HEK293 (cell line): ENCODE results near the gene SFT2D3.

Experiments used
- CTCF ChIA-PET: fragments of 350-600 bp; formaldehyde crosslinking; extraction: SDS; loops from one replicate; lab custom pipeline; 2021; ENCODE audit warnings: antibody characterized with exemption; lab: Yijun Ruan, JAX
- POLR2A ChIA-PET: fragments of 300-600 bp; formaldehyde crosslinking; extraction: SDS; loops from one replicate; lab custom pipeline; 2020; ENCODE audit warnings: antibody characterized with exemption, inconsistent platforms; lab: Yijun Ruan, JAX
- H3K27ac ChIP-seq: fragments of 200-500 bp; sonication (Bioruptor generic); 2 replicates; pipeline ENCODE4 v1.5.1; 2014; ENCODE audit warnings: low read depth, low read length, control low read depth, inconsistent platforms; ENCODE audit errors: extremely low read depth
- H3K36me3 ChIP-seq, 2 experiments: fragments of 200-500 bp in 1 of 2; sonication (Bioruptor generic) in 1 of 2; 1 replicate in 1 of 2; 2 replicates in 1 of 2; pipeline ENCODE4 v1.5.1; 2014 to 2017; ENCODE audit warnings: inconsistent platforms in 2 of 2, low read length in 2 of 2; ENCODE audit not compliant: control insufficient read depth in 2 of 2, insufficient read depth in 1 of 2
- H3K4me1 ChIP-seq: fragments of 200-500 bp; sonication (Bioruptor generic); 2 replicates; pipeline ENCODE4 v1.5.1; 2014; ENCODE audit warnings: mild to moderate bottlenecking, low read length, inconsistent platforms; ENCODE audit not compliant: control insufficient read depth, insufficient read depth
- H3K4me3 ChIP-seq: 2 replicates; pipeline ENCODE4 v1.5.1; 2011; ENCODE audit warnings: low read depth, mild to moderate bottlenecking, control low read depth, low read length, moderate library complexity
- H3K9me3 ChIP-seq: fragments of 200-500 bp; sonication (Bioruptor generic); 2 replicates; pipeline ENCODE4 v1.5.1; 2014; ENCODE audit warnings: low read depth, low read length, inconsistent platforms; ENCODE audit not compliant: control insufficient read depth, insufficient read depth
- GFI1B ChIP-seq: fragments of 450-650 bp; formaldehyde crosslinking; IDR thresholded peaks from 2 replicates; pipeline ENCODE4 v1.5.1; 2016; ENCODE audit warnings: missing biosample characterization, missing genetic modification characterization
- IKZF3 ChIP-seq: fragments of 450-650 bp; IDR thresholded peaks from 2 replicates; pipeline ENCODE4 v1.5.0; 2018; ENCODE audit warnings: missing biosample characterization, mild to moderate bottlenecking, missing genetic modification characterization, moderate library complexity
- KLF1 ChIP-seq: fragments of 450-650 bp; formaldehyde crosslinking; IDR thresholded peaks from 2 replicates; pipeline ENCODE4 v1.5.1; 2016; ENCODE audit warnings: missing biosample characterization, missing genetic modification characterization
- REPIN1 ChIP-seq: fragments of 450-650 bp; formaldehyde crosslinking; IDR thresholded peaks from 2 replicates; pipeline ENCODE4 v1.5.1; 2017; ENCODE audit warnings: missing biosample characterization, missing genetic modification characterization, low read depth
- SP2 ChIP-seq: fragments of 450-650 bp; formaldehyde crosslinking; IDR thresholded peaks from 2 replicates; pipeline ENCODE4 v1.5.1; 2016; ENCODE audit warnings: missing biosample characterization, missing genetic modification characterization
- YY2 ChIP-seq: fragments of 450-650 bp; formaldehyde crosslinking; IDR thresholded peaks from 2 replicates; pipeline ENCODE4 v1.5.1; 2016; ENCODE audit warnings: missing biosample characterization, missing genetic modification characterization
- ZNF10 ChIP-seq: fragments of 450-650 bp; formaldehyde crosslinking; IDR thresholded peaks from 2 replicates; pipeline ENCODE4 v1.5.1; 2017; ENCODE audit warnings: missing biosample characterization, missing genetic modification characterization
- ZNF169 ChIP-seq: fragments of 450-650 bp; formaldehyde crosslinking; IDR thresholded peaks from 2 replicates; pipeline ENCODE4 v1.5.1; 2016; ENCODE audit warnings: missing biosample characterization, missing genetic modification characterization
- ZNF518A ChIP-seq: fragments of 450-650 bp; formaldehyde crosslinking; conservative IDR thresholded peaks from 2 replicates; pipeline ENCODE4 v1.5.1; 2016; ENCODE audit warnings: low read depth, missing biosample characterization, missing genetic modification characterization
- ZNF529 ChIP-seq: fragments of 450-650 bp; formaldehyde crosslinking; IDR thresholded peaks from 2 replicates; pipeline ENCODE4 v1.5.1; 2017; ENCODE audit warnings: missing genetic modification characterization, missing biosample characterization; ENCODE audit not compliant: insufficient replicate concordance
- ZNF610 ChIP-seq: fragments of 450-650 bp; formaldehyde crosslinking; IDR thresholded peaks from 2 replicates; pipeline ENCODE4 v1.5.1; 2016; ENCODE audit warnings: missing biosample characterization, missing genetic modification characterization, borderline replicate concordance
- ZNF701 ChIP-seq: fragments of 450-650 bp; formaldehyde crosslinking; IDR thresholded peaks from 2 replicates; pipeline ENCODE4 v1.5.1; 2016; ENCODE audit warnings: missing biosample characterization, missing genetic modification characterization
- ZNF837 ChIP-seq: fragments of 450-650 bp; formaldehyde crosslinking; IDR thresholded peaks from 2 replicates; pipeline ENCODE4 v1.5.1; 2016; ENCODE audit warnings: missing biosample characterization, missing genetic modification characterization
- TF ChIP-seq, protein P1 (sequence below): fragments of 450-650 bp; formaldehyde crosslinking; IDR thresholded peaks from 2 replicates; pipeline ENCODE4 v1.5.1; 2017; ENCODE audit warnings: missing biosample characterization, missing genetic modification characterization
- TF ChIP-seq, protein P2 (sequence below): fragments of 450-650 bp; formaldehyde crosslinking; IDR thresholded peaks from 2 replicates; pipeline ENCODE4 v1.5.1; 2016; ENCODE audit warnings: missing biosample characterization, missing genetic modification characterization
- TF ChIP-seq, protein P3 (sequence below): fragments of 450-650 bp; formaldehyde crosslinking; IDR thresholded peaks from 2 replicates; pipeline ENCODE4 v1.5.1; 2016; ENCODE audit warnings: missing biosample characterization, missing genetic modification characterization

The SFT2D3 gene

DNA sequence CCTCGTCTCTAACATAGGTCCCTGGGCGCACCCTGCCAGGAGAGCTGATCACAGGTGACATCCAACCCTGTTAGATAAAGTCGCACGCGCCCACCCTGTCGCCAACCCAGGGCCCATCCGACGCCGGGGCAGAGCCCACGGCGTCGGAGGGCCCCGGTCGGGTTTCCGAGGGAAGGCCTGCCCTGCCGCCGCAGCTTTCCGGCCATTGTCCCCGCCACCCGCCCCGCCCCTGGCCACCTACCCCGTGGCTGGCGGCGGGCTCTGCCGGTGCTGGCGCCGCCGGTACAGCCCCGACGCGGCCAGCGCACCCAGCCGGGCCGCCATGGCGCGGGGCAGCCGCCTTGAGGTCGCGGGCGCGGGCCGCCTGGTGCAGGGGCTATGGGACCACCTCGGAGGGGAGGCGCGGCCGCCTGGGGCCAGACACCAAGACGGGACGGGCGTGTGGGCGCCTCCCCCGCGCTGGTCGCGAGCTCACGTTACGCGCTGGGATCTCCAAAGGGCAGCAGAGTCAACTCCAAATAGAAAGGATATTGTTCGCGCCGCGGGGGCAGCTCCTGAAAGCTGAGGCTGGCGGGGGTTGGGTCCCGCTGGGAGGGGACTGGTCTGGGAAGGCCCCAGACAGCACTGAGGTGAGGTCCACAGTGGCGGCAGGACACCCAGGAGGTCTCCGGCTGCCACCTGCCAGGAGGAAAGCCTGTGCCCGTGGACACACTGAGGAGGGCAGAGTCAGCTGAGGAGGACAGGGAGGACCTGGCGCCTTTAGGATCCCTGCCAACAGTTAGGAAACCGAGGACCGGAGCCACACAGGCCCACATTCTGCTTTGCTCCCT lies 37.0 kb upstream of the SFT2D3 start:
- TF ChIP-seq REPIN1 (tag by site-specific recombination) (no peak), ZNF837 (tag by site-specific recombination) (no peak), SP2 (no peak), GFI1B (tag by site-specific recombination) (no peak)
- TF ChIP-seq, protein P1, sequence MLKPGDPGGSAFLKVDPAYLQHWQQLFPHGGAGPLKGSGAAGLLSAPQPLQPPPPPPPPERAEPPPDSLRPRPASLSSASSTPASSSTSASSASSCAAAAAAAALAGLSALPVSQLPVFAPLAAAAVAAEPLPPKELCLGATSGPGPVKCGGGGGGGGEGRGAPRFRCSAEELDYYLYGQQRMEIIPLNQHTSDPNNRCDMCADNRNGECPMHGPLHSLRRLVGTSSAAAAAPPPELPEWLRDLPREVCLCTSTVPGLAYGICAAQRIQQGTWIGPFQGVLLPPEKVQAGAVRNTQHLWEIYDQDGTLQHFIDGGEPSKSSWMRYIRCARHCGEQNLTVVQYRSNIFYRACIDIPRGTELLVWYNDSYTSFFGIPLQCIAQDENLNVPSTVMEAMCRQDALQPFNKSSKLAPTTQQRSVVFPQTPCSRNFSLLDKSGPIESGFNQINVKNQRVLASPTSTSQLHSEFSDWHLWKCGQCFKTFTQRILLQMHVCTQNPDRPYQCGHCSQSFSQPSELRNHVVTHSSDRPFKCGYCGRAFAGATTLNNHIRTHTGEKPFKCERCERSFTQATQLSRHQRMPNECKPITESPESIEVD (tag by site-specific recombination): no peak
- ChIA-PET POLR2A (no interaction called here), CTCF (interaction anchor here (1.2 kb wide), 1 partner anchor 15 kb away, joined by 5 read pairs; no protein-coding TSS in a partner anchor)
- H3K27ac ChIP-seq: no peak overlapping the region
- H3K9me3 ChIP-seq: no peaks in the 10 kb centered on the region
- peak overlapping the region; percentile 8; the same call in 1 of the 2 replicates for H3K4me3 ChIP-seq
- H3K4me1 ChIP-seq: no peaks in the 10 kb centered on the region
- no peaks in the 10 kb centered on the region for H3K36me3 ChIP-seq

GRCh38 chr2:127664895-127665225 lies 36.4 kb upstream of the SFT2D3 start:
- POLR2A ChIA-PET: no interaction called here
- no peak overlapping the region for H3K4me3 ChIP-seq
- no peaks in the 10 kb centered on the region for H3K9me3 ChIP-seq
- TF ChIP-seq ZNF529 (no peak), YY2 (no peak), ZNF610 (no peak), ZNF10 (tag by site-specific recombination) (no peak), REPIN1 (tag by site-specific recombination) (no peak), KLF1 (tag by site-specific recombination) (no peak), ZNF837 (tag by site-specific recombination) (no peak), ZNF518A (tag by site-specific recombination) (no peak), ZNF701 (tag by site-specific recombination) (no peak), SP2 (no peak), IKZF3 (no peak), ZNF169 (tag by site-specific recombination) (no peak)
- TF ChIP-seq, protein P2, sequence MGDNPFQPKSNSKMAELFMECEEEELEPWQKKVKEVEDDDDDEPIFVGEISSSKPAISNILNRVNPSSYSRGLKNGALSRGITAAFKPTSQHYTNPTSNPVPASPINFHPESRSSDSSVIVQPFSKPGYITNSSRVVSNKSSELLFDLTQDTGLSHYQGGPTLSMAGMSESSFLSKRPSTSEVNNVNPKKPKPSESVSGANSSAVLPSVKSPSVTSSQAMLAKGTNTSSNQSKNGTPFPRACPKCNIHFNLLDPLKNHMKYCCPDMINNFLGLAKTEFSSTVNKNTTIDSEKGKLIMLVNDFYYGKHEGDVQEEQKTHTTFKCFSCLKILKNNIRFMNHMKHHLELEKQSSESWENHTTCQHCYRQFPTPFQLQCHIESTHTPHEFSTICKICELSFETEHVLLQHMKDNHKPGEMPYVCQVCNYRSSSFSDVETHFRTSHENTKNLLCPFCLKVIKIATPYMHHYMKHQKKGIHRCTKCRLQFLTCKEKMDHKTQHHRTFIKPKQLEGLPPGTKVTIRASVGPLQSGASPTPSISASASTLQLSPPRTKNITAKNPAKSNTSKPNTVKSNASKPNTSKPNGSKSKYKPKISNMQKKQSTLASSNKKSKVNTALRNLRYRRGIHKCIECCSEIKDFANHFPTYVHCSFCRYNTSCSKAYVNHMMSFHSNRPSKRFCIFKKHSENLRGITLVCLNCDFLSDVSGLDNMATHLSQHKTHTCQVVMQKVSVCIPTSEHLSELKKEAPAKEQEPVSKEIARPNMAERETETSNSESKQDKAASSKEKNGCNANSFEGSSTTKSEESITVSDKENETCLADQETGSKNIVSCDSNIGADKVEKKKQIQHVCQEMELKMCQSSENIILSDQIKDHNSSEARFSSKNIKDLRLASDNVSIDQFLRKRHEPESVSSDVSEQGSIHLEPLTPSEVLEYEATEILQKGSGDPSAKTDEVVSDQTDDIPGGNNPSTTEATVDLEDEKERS: no peak
- TF ChIP-seq, protein P3, sequence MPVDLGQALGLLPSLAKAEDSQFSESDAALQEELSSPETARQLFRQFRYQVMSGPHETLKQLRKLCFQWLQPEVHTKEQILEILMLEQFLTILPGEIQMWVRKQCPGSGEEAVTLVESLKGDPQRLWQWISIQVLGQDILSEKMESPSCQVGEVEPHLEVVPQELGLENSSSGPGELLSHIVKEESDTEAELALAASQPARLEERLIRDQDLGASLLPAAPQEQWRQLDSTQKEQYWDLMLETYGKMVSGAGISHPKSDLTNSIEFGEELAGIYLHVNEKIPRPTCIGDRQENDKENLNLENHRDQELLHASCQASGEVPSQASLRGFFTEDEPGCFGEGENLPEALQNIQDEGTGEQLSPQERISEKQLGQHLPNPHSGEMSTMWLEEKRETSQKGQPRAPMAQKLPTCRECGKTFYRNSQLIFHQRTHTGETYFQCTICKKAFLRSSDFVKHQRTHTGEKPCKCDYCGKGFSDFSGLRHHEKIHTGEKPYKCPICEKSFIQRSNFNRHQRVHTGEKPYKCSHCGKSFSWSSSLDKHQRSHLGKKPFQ (tag by site-specific recombination): no peak
- CTCF ChIA-PET: interaction anchor here (1.2 kb wide), 1 partner anchor 15 kb away, joined by 5 read pairs; no protein-coding TSS in a partner anchor
- H3K36me3 ChIP-seq: no peaks in the 10 kb centered on the region
- no peaks in the 10 kb centered on the region for H3K4me1 ChIP-seq
- no peak overlapping the region for H3K27ac ChIP-seq
